Activated effector memory CD4-positive, alpha-beta T cell treated with Interleukin-2 at 50 U/mL for 16 hours (primary cell): ENCODE results near the gene FLT1.

ENCODE experiments used
- DNase-seq: peaks from one replicate; pipeline ENCODE4 v3.0.0-alpha.2; 2020

FLT1 gene

GRCh38 chr13:28494778-28495537 lies at the start of gene FLT1:
FLT1 (minus strand) TSS chr13:28495128; CDS start chr13:28494843, 285 bp downstream.
- DNase-seq: no peak

DNA sequence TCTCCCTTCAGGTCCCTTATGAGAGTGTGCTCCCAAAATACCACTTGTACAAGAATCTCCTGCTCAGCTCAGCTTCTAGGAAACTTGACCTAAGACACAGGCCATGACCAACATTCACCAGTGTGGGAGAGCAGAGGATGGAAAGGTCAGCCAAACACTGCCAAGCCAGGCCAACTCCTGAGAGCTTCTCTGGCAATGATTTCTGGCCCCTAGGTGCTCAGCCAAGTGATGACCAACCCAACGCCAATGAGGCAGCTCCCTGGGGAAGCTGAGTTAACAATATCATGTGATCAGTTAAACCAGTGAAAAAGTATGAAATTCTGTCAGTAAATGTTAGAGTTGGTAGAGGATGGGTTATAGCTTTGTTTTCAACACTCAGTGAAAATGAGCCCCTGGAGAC lies 49.1 kb upstream of the FLT1 start:
- DNase-seq: no peak

DNA sequence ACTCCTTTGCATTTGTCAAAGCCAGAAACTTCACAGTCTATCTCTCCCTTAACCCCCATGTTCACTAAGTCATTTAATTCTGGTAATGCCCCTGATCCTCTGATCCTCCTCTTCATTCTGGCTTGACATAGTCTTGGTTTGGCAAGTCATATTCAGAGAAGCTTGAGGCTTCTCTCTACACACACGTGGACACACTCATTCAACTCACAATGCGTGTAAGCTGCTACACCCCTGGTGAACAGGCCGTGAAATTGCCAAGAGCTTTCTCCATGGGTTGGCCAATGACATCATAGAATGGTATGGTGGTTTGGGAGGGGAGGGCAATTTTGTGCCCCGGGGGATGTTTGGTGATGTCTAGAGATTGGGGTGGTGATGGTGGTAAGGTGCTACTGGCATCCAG lies 47.9 kb upstream of the FLT1 start:
- no peak for DNase-seq

- DNase-seq: no peak
These were observed 47.0 kb upstream of the FLT1 start for GRCh38 chr13:28541966-28542365.

GRCh38 chr13:28540612-28541011 lies 45.7 kb upstream of the FLT1 start:
- no peak for DNase-seq

GRCh38 chr13:28539625-28540286 lies 44.8 kb upstream of the FLT1 start:
- DNase-seq: no peak

- DNase-seq: no peak
These were observed 44.0 kb upstream of the FLT1 start for GRCh38 chr13:28538932-28539331.

- DNase-seq: no peak
These were observed 42.2 kb upstream of the FLT1 start for GRCh38 chr13:28537171-28537570.

- DNase-seq: no peak
These were observed 41.4 kb upstream of the FLT1 start for GRCh38 chr13:28536371-28536770.

- no peak for DNase-seq
These were observed 40.8 kb upstream of the FLT1 start for GRCh38 chr13:28535734-28536133.

- DNase-seq: no peak
These were observed 39.9 kb upstream of the FLT1 start for GRCh38 chr13:28534801-28535200.

DNA sequence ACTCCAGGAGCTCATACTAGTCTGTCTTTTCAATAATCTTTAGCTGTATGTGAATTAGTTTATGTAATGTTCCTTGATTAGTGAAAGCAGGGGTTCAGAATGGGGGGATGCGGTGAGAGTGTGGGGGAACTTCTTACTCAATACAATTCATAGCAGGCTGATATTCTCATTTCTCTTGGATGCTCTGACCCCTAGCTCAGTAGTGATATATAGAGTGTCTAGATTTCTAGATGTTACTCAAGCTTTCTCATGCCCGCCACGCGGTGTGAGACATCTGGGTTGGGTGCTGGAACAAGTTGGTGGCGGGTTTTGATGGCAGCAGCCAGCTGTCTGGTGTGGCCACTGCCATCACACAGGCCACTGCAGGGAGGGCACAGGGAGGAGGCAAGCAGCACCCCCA lies 39.3 kb upstream of the FLT1 start:
- DNase-seq: no peak

DNA sequence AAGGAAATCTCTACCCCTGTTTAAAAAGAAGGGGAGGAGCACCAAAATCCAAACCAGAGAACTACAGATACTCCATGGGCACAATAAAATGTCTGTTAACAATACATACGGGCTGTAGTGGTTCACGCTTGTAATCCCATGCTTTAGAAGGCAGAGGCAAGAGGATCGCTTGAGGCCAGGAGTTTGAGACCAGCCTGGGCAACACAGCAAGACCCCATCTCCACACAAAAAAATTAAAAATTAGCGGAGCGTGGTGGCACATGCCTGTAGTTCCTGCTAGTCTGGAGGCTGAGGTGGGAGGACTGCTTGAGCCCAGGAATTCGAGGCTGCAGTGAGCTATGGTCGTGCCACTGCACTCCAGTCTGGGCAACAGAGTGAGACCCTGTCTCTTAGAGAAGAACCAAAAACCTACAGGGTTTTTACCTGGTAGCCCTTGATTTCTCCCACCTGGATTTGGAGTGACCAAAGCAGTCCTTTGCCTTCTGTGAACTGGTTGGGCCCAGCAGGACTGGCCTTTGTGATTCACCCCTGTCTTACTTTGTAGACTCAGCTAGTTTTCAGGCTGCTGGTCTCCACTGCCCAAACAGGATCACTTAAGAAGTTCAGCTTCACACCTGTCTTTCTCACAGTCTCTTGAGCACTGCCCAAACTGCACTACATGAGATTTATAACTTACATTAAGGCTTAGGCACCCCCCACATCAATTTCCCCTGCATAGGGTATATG lies 38.7 kb upstream of the FLT1 start:
- no peak for DNase-seq

GRCh38 chr13:28533125-28533436 lies 38.2 kb upstream of the FLT1 start:
- no peak for DNase-seq

DNA sequence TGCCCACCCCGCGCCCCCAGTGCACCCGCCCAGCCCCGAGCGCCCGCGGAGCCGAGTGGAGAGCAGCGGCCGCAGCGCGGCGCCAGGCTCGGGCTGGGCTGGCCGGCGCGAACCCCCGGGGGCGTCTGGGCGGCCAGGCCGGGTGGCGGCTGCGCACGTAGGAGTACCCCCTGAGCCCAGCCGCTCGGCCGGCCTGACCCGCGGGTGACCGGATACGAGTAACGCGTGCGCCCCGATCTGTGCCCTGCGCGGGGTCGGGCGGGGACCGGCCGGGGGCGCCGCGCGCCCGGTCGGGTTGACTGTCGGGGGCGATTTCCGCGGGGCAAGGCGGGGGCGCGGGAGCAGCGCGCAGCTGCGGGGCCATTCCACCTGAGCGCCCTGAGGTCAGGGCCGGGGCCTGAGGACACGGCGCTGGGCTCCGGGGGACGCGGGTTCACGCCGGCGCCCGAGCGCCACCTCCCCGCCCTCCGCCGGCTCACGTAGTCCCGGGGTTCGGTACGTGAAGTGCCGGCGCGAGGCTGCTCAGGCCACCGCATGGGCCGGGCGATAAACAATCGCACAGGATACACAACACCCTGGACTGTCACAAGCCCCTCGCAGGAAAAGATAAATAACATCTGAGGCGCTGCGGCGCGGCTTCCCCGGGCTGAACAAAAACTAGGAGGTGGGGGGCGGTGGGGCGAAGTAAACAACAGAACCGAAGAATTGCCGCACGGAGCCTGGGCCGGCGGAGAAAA lies 37.6 kb upstream of the FLT1 start:
- no peak for DNase-seq

DNA sequence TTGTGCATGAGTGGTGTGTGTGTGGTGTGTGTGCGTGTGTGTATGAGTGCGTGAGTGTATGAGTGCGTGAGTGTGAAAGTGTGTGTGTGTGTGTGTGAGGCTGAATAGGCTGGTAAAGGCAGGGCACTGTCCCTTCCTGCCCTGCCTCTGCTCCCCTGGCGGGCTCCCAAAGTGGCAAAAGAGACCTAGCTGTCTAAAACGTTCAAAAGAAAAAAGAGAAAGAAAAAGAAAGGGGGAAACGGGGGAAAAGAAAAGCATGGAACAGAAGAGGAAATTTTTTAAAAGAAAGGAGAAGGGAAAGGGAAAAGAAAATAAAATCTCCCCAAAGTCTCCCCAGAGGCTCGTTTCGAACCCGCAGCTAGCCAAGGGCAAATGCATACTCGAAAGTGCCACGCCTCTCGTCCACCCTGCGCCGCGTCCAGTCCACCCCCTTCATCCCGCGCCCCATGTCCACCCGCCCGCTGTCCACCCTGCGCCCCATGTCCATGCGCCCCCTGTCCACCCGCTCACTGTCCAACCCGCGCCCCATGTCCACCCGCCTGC lies 37.0 kb upstream of the FLT1 start:
- no peak for DNase-seq

DNA sequence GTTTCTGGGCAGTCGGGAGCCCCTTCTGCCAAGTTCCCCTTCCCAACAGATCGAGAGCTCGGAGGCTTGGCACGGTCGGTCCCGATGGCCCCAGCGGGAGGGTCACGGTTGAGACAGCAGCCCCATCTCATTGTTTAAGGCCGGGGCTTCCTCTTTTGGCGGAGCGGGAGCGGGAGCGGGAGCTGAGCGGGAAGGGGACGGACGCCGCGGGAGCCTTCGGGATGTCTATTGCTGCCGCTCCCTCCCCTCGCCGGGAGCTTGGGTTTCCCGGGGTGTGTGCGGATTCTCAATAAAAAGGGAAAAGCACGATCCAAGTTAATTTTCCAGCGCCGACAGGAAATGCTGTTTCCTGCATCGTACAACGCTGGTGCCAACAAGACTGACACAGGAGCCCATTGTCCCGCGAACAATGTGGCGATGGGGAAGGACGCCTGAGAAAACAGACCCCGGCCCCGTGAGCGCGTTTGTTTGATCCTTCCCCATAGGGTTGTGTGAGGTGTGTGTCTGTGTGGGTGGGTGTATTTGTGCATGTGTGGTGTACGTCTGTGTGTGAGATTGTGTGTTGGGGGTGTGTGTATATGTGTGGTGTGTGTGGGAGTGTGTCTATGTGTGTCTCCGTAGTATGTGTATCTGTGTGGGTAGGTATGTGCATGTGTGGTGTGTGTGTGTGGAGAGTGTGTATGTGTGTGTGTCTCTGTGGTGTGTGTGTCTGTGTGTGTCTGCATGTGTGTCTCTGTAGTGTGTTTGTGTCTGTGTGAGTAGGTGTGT lies 36.3 kb upstream of the FLT1 start:
- no peak for DNase-seq

DNA sequence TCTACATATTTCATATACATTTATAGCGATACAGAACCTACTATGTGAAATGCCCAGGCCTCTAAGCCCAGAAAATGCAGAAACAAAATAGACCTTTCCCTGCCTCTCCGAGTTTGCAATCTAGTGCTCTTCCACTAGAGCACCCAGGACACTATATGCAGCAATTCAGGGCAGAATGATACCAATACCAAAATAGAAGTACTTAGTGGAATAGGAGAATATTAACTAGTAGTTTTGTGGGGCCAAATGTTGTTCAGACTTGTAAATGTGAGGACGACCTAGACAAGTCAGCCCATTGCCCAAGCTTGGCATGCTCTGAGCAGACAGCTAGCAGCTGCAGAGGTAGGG lies 35.8 kb upstream of the FLT1 start:
- DNase-seq: no peak

DNA sequence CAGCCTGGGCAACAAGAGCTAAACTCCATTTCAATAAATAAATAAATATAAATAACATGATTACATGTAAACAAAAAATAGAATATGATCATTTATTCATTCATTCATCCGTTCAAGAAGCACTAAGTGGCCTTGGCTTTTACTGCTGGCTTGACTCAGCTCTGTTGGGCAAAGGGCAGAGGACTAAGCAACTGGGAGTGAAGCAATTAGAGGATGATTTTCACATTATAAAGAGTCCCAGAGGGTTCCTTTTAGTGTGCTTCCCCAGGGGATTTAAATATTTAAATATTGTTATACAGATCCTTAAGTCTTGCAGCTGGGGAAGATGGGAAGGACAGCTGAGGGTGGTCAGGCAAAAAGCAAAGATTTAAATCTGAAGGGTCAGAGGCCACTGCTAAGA lies 34.9 kb upstream of the FLT1 start:
- DNase-seq: no peak

DNA sequence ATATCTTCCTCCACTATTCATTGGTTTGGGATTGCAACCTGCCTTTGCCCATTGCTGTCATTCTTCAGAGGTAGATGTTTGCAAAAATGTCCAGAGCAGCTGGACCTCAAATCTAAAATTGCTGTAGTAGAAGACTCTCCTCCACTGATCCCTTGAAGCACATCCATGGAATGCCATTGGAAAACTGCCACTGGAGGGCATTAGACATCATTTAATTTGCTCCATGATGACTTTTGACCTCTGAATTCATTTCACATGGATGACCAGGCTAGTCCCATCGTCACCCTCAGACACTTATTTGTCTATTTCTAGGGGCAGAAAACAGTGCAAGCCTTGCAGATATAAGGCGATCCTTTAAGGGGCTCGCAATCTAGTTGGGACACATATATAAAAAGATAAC lies 33.9 kb upstream of the FLT1 start:
- no peak for DNase-seq

DNA sequence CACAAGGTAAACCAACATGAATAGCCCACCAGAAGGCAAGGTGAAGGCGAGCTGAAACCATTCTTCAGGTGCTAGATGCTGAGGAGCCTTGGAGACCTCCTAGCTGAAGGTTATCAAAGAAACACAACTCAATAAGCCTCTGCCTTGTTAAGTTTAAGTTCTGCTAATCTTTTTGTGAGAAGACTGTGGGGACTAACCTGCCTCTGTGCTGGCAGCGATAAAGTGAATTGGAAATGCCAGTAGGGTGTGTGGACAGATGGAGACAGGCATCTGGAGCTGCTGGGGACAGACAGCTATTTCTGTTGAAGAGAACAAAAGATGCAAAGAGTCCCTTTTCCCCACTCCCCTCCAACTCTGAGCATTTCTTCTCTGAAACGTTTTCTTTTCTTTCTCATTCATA lies 33.5 kb upstream of the FLT1 start:
- no peak for DNase-seq

- DNase-seq: no peak
These were observed 32.7 kb upstream of the FLT1 start for GRCh38 chr13:28527629-28528028.

- no peak for DNase-seq
These were observed 31.9 kb upstream of the FLT1 start for GRCh38 chr13:28526876-28527275.
